GM21737 (cell line): ENCODE results near the gene TMEM63A.
"Not testable (repeated sequence)": the region's sequence is repeated elsewhere in the genome, so short reads cannot be mapped to it uniquely, and the experiment has no call there.

ENCODE experiments used
- ATAC-seq: cut with Tn5 transposase; IDR thresholded peaks from one replicate; pipeline ENCODE4 v1.9.1; 2021; ENCODE audit warnings: mild to moderate bottlenecking, moderate library complexity; ENCODE audit not compliant: unreplicated experiment

TMEM63A gene

DNA sequence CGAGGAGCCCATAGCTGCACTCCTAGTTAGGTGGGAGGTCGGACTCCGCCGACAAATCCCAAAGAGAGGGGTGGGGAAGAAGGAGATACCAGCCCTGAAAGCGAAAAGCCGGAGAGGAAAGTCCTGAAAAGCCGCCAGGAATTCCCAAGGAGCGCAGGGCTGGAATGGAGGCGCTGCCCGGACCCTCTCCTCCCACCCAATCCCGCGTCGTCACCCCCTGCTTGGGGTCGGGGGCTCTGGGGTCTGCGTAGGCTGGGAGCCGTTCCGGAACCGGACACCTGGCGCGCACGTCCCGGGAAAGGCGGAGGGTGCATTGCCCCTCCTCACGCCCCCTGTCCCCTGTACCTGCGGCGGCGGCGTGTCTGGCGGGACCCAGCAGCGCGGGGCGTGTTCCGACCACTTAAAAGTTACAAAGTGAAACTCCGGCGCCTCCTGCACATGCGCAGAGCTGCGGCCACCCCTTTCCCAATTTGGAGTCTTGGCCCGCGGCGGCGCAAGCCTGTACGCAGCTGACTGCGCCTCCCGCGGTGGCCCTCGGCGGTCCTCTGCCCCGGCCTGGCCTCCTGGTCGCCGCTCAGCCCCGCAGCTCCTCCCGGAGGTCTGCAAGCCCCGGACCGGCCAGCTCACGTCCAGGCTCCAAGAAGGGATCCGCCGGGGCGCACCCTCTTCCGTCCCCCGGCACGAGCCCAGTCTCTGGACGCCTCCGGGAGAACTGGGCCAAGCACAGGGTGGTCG, at the start of gene TMEM63A:
TMEM63A (minus strand) TSS at position 422 of the 735 bp plus-strand sequence. CDS start 4,800 bp downstream, outside the sequence.
- peak; percentile 64 for ATAC-seq

- no peak for ATAC-seq
These were observed 49.3 kb upstream of the TMEM63A start for GRCh38 chr1:225931270-225932136.

DNA sequence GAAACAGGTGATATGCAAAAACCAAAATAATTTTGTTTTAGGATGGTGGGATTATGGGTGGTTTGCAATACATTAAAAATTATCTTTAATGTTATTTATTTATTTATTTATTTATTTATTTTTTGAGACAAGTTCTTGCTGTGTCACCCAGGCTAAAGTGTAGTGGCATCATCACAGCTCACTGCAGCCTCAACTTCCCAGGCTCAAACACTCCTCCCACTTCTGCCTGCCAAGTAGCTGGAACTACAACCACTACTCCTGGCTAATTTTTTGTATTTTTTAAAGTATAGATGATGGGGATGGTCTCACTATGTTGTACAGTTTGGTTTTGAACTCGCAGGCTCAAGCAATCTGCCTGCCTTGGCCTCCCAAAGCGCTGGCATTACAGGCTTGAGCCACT, 48.4 kb upstream of the TMEM63A start:
- ATAC-seq, result no peak

GRCh38 chr1:225929462-225929861, 47.3 kb upstream of the TMEM63A start:
- ATAC-seq, result not testable (repeated sequence)

DNA sequence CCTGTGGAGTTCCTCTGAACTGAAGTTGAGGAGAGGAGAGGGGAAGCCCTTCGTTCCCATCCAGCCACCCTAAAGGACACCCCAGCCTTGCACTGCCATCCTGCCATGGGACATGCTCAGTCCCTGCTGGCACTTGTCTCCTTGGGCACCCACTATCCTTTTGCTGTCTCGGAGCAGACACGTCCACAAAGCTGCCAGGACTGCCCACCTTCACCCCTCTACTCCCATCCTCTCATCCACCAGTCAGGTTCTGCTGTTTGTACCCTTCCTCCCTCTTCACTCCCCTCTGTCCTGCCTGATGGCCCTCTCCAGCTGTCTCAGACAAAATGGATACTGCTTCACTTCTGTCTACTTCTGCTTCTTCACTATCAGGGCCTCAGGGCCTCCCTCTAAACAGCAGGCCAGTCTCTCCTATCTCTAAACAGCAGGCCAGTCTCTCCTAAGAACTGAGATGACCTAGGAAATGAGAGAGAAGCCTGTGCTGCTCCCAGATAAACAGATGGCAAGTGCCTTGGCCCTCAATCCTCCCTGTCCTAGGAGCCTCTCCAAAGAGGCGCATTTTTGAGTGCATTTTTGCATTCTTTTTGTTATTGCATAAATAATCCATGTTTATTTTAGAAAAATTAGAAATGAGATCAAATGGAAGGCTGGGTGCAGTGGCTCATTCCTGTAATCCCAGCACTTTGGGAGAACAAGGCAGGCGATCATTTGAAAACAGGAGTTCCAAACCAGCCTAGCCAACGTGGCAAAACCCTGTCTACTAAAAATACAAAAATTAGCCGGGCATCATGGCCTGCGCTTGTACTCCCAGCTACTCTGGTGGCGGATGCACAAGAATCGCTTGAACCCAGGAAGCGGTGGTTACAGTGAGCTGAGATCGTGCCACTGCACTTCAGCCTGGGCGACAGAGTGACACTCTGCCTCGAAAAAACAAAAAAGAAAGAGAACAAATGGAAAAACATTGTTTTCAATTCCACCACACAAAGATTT, 46.3 kb upstream of the TMEM63A start:
- ATAC-seq, result no peak

DNA sequence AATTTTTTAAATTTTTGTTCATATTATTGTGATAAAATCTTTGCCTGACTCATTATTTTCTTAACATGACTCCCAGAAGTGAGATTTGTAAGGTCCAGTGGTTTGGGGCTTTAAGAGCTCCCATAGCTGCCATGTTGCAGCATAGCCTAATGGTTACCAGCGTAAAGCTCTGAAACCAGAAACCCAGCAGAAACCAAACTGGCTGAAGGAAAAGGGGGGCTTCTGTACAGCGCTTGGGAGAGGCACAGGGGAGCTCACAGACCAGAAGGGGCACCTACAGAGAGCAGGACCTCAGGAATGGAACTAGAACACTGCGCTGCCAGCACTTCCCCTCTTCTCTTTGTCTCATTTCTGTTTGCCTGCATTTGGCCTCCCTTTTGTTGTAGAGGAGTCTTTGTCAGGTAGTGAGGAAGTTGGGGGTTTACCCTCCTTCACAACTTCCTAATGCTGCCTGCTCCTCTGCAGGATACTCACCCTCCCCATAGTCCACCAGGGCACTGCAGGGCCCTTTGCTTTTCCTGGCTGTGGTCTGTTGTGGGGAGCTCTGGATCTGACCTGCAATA, 44.5 kb upstream of the TMEM63A start:
- no peak for ATAC-seq

- peak; percentile 96 for ATAC-seq
These were observed 41.7 kb upstream of the TMEM63A start, which contains the start of gene PYCR2 for GRCh38 chr1:225923692-225924555. Gene PYCR2 (minus strand): TSS chr1:225924250. CDS start chr1:225924110, 140 bp downstream.

DNA sequence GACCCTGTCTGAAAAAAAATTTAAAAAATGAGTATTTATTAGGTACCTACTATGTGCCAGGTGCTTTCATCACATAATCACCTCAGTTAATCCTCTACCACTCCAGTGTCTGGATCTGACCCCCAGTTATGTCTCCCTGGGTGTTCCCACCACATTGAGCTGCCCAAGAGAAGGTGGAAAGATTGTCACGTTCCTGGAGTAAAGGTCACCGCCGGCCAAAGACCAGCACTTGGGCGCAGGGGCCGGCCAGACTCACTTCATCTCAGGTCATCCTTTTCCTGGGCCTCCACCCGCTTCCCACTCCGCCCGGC, 41.2 kb upstream of the TMEM63A start:
- no peak for ATAC-seq

DNA sequence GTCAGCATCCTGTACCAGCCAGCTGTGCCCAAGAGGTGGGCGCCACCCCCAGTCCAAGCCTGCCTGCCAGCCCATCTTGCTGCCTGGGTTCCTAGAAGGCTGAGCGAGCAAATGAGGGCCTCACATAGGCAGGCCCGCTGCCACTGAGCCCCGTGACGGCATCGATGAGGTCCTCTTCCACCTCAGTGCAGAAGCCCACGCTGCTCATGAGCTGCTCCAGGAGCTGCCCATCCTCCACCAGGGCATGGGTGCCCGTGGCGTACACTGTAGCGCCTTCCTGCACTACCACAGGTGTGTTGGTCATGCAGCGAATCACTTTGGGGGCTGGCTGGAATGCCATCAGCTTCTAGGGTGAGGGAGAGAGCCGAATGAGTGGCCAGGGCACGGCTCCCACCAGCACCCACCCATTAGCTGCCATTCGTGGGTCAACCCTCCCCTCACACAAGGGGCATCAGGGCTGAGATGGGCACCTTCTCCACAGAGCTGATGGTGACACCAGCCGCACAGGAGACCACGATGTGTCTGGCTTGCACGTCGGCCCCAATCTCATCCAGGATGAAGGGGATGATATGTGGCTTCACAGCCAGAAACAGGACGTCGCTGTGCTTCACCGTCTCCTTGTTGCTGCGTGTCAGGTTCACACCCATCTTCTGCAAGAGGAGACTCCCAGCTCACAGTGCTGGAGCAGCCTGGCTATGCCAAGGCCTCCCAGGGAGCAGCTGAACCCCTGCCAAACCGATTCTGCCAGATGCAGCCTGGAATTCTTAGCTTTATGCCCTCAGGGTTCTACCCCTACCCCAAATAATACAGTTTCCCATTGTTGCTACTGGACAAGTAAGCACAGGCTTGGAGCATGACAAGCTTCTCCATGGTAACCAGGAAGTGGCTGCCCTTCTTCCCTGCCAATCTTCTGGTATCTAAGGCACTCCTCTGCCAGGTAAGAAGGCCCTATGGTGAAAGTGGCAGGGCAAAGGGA, 39.8 kb upstream of the TMEM63A start:
- no peak for ATAC-seq

DNA sequence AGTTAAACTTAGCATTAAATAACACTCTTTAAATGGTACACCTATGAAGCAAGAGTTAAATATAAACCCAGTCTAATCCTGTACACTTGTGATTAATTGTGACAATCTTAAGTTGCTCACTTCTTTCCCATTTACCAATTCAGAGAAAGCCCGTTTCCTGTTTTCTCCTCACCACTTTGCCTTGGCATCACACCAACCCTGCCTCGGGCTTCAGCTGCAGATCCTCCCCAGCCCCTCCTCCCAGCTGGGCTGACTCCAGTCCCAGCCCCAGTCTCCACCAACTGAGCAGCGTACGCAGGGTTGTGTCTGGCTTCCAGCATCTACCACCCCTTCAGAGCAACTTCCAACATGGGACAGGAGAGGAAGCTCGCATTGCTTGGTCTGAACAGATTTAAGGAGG, 37.7 kb upstream of the TMEM63A start:
- ATAC-seq, result no peak

- no peak for ATAC-seq
These were observed 36.1 kb upstream of the TMEM63A start for GRCh38 chr1:225918280-225918679.

GRCh38 chr1:225917536-225917935, 35.4 kb upstream of the TMEM63A start:
- ATAC-seq, result no peak

GRCh38 chr1:225917101-225917500, 34.9 kb upstream of the TMEM63A start:
- no peak for ATAC-seq

GRCh38 chr1:225915538-225915991, 33.4 kb upstream of the TMEM63A start:
- ATAC-seq, result no peak

- ATAC-seq, result no peak
These were observed 32.8 kb upstream of the TMEM63A start for GRCh38 chr1:225914947-225915346.

GRCh38 chr1:225914391-225914790, 32.2 kb upstream of the TMEM63A start:
- ATAC-seq, result no peak

DNA sequence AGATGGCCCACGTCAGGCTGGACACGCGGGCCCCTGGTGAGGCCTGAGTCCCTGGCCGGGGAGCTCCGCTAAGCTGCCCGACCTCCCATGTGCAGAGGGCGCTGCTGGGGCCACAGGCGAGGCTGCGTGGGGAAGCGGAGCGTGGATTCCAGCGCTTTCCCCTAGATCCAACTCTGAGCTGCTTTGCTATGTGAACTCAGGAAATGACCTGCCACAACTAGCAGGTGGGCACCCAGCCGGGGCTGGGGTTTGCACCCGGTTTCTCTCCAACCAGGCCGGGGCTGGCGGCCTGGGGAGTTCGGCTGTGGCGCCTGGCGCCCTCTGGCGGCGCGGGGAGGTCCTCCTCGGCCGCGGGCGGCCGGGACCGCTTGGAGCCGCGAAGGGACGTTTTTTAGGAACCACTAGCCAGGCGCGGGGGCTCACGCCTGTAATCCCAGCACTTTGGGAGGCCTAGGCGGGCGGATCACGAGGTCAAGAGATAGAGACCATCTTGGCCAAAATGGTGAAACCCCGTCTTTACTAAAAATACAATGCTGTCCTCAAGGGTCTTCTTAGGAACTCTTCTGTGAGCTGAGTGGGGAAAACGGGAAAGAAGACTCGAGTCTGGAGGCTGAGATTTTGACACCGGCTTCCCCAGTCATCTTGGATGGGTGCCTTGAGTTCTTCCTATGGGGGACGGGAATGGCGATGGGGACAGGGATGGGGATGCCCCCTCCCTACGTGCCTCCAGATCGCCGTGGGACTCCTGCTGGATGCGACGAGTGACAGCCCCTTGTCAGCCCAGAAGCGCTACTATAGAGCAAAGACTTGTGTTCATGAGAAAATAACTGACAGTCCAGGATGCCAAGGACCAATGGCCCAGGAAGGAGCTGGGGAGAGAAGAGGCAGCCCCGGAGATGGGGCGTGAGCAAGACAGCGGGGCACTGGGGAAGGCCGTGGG, 29.3 kb upstream of the TMEM63A start:
- peak; percentile 63 for ATAC-seq
